Transverse colon (tissue), 4 donors: ENCODE results near the gene PCNX2. TPM values are rescaled to one million over a fixed set of nuclear protein-coding genes. Genes with fewer than 3 reads are reported as not detected.

ENCODE experiments used
- DNase-seq: peaks from one replicate; pipeline ENCODE4 v3.0.0-alpha.2; 2019
- H3K27ac ChIP-seq, 4 donors: fragments of 200-600 bp; sonication (generic); 2 replicates each; pipeline ENCODE4 v1.5.1; 2016 to 2018; ENCODE audit warnings: inconsistent platforms in 4 of 4
- H3K27me3 ChIP-seq: fragments of 200-600 bp; sonication (generic); 2 replicates; pipeline ENCODE4 v1.5.1; 2017; ENCODE audit warnings: inconsistent platforms
- H3K36me3 ChIP-seq, 4 donors: fragments of 200-600 bp; sonication (generic); 2 replicates each; pipeline ENCODE4 v1.5.1; 2017 to 2019; ENCODE audit warnings: inconsistent platforms in 4 of 4
- H3K4me1 ChIP-seq, 4 donors: fragments of 200-600 bp; sonication (generic); 2 replicates each; pipeline ENCODE4 v1.5.1; 2017 to 2020; ENCODE audit warnings: inconsistent platforms in 4 of 4
- H3K4me3 ChIP-seq, 4 donors: fragments of 200-600 bp; sonication (generic); 1 replicate in 1 of 4; 2 replicates in 3 of 4; pipeline versions ENCODE4 v1.5.1 to v1.6.1; 2017 to 2019; ENCODE audit warnings: inconsistent platforms in 4 of 4
- H3K9me3 ChIP-seq, 2 donors: fragments of 200-600 bp; sonication (generic); 2 replicates each; pipeline ENCODE4 v1.5.1; 2017 to 2019; ENCODE audit warnings: inconsistent platforms in 2 of 2
- CTCF ChIP-seq, 5 experiments: fragments of 200-600 bp in 3 of 5; fragments of 450-650 bp in 2 of 5; sonication (generic) in 3 of 5; IDR thresholded peaks; 1 replicate in 2 of 5; 2 replicates in 3 of 5; pipeline ENCODE4 v1.5.1; 2016 to 2017; ENCODE audit warnings: antibody characterized with exemption in 5 of 5, inconsistent platforms in 3 of 5, mild to moderate bottlenecking in 2 of 5, moderate library complexity in 1 of 5
- EP300 ChIP-seq: sonication (generic); formaldehyde crosslinking; IDR thresholded peaks from one replicate; pipeline ENCODE4 v1.6.1; 2017; ENCODE audit warnings: antibody characterized with exemption, low read depth
- POLR2A ChIP-seq: fragments of 450-650 bp; IDR thresholded peaks from one replicate; pipeline ENCODE4 v1.6.1; 2016; ENCODE audit warnings: antibody characterized with exemption, mild to moderate bottlenecking, moderate library complexity
- POLR2AphosphoS5 ChIP-seq, 3 donors: sonication (generic); formaldehyde crosslinking; IDR thresholded peaks; one replicate each; pipeline ENCODE4 v1.6.1; 2016; ENCODE audit warnings: antibody characterized with exemption in 3 of 3
- WGBS, 2 donors: methylation state at CpG; one replicate each; pipeline ENCODE4 v1.1.5; 2018; ENCODE audit warnings: low coverage in 1 of 2; 5-methylcytosine and 5-hydroxymethylcytosine counted together
- in situ Hi-C, 4 donors: fragments of 200-750 bp; cut with MboI; loops; one replicate each; pipeline versions ENCODE4 v1.15.0 to v1.15.1; 2017; ENCODE audit warnings: low sequenced_read_pairs in 3 of 4, low pct_ligation_motif_present in 1 of 4, low pct_unique_long_range_greater_than_20kb in 1 of 4
- intact Hi-C: fragments of 100-400 bp; cut with DNase I; formaldehyde crosslinking; loops from one replicate; pipeline ENCODE4 v1.15.1; 2023; ENCODE audit warnings: low total_unique reads
- total RNA-seq, 4 donors: library from RNA; depleted of rRNA; stranded (reverse); fragments of >200 nt; gene quantifications; one replicate each; pipeline ENCODE4 v1.1.0, GENCODE V29; 2016

PCNX2 gene
- total RNA-seq, 4 donors from 2014 or later = 6.8 to 518 (median 11.8) TPM

GRCh38 chr1:232951180-232951579, 344.3 kb downstream of the PCNX2 start:
- H3K27ac ChIP-seq = peak overlapping the region; percentile 84 to 92 (median 88)
- no peak for TF ChIP-seq CTCF (IDR thresholded peaks at IDR 0.05)
- no peak for TF ChIP-seq POLR2AphosphoS5 (IDR thresholded peaks at IDR 0.05)
- no peak for TF ChIP-seq EP300
- no peak for TF ChIP-seq POLR2A
- DNase-seq = peak; percentile 39
- in situ Hi-C loops (loop anchor here in 3 of 4 donors (10.0 to 25.0 kb wide), 2 partner anchors 314 to 316 kb away; partner anchors contain the start of gene SIPA1L2 (in 3 of the 3)), intact Hi-C loops (no loop called here)
- H3K4me3 ChIP-seq = peak overlapping the region; percentile 69 to 95 (median 86)
- 7 to 11% methylated on average over 3 to 5 of the region's 5 CpGs for WGBS, 2 donors
- peaks cover 0 to under 1% (median 0%) of the 10 kb centered on the region in 4 donors for H3K36me3 ChIP-seq
- H3K9me3 ChIP-seq = no peaks in the 10 kb centered on the region
- peaks cover 0 to 31% (median 19%) of the 10 kb centered on the region in 4 donors for H3K4me1 ChIP-seq
- H3K27me3 ChIP-seq = no peaks in the 10 kb centered on the region

- peak; percentile 97 for DNase-seq
- peak within 1 kb of the TSS; percentile 84 to 92 (median 88) for H3K27ac ChIP-seq
- no peaks in the 10 kb centered on the region for H3K9me3 ChIP-seq
- intact Hi-C loops (no loop called here), in situ Hi-C loops (loop anchor here in 3 of 4 donors (10.0 to 25.0 kb wide), 2 partner anchors 313 to 316 kb away; partner anchors contain the start of gene SIPA1L2 (in 3 of the 3))
- WGBS, 2 donors = 0 to 1% methylated on average over 1 to 43 of the region's 56 CpGs
- peaks cover 0 to 31% (median 19%) of the 10 kb centered on the region in 4 donors for H3K4me1 ChIP-seq
- peak within 1 kb of the TSS; percentile 69 to 95 (median 86) for H3K4me3 ChIP-seq
- no peaks in the 10 kb centered on the region for H3K36me3 ChIP-seq
- no peaks in the 10 kb centered on the region for H3K27me3 ChIP-seq
- TF ChIP-seq EP300 (no peak), CTCF (IDR thresholded peaks at IDR 0.05) (peak in 3 of 5 experiments; percentile 17 to 42 (median 19)), POLR2AphosphoS5 (IDR thresholded peaks at IDR 0.05) (peak; percentile 25 to 71 (median 57)), POLR2A (peak; percentile 37)
Measured at GRCh38 chr1:232950197-232951176, 345.0 kb downstream of the PCNX2 start, which contains the start of gene NTPCR. TSS of gene NTPCR (plus strand) at chr1:232950611. CDS start at chr1:232950711, 100 bp downstream.

GRCh38 chr1:232949636-232950196, 345.8 kb downstream of the PCNX2 start:
- intact Hi-C loops = loop anchor here (10.0 kb wide), 1 partner anchor 1555 kb away; no protein-coding TSS in a partner anchor
- in situ Hi-C loops = loop anchor here in 3 of 4 donors (10.0 to 25.0 kb wide), 2 partner anchors 312 to 315 kb away; partner anchors contain the start of gene SIPA1L2 (in 3 of the 3)
- 66 to 76% methylated on average over 5 of the region's 5 CpGs for WGBS, 2 donors
- no peak for TF ChIP-seq POLR2A
- no peak for TF ChIP-seq POLR2AphosphoS5 (IDR thresholded peaks at IDR 0.05)
- no peak for TF ChIP-seq EP300
- no peak for TF ChIP-seq CTCF (IDR thresholded peaks at IDR 0.05)
- H3K4me1 ChIP-seq = peaks cover 0 to 31% (median 19%) of the 10 kb centered on the region in 4 donors
- peak overlapping the region; percentile 69 to 95 (median 86) for H3K4me3 ChIP-seq
- no peaks in the 10 kb centered on the region for H3K9me3 ChIP-seq
- H3K27ac ChIP-seq = peak overlapping the region; percentile 84 to 92 (median 88)
- no peaks in the 10 kb centered on the region for H3K36me3 ChIP-seq
- no peaks in the 10 kb centered on the region for H3K27me3 ChIP-seq
- DNase-seq = no peak

GRCh38 chr1:232944347-232944746, 351.2 kb downstream of the PCNX2 start:
- intact Hi-C loops = loop anchor here (10.0 kb wide), 1 partner anchor 1560 kb away; no protein-coding TSS in a partner anchor
- in situ Hi-C loops = no loop called here
- no peaks in the 10 kb centered on the region for H3K36me3 ChIP-seq
- H3K4me3 ChIP-seq = no peak overlapping the region
- no peak overlapping the region for H3K27ac ChIP-seq
- no peak for TF ChIP-seq EP300
- no peaks in the 10 kb centered on the region for H3K9me3 ChIP-seq
- DNase-seq = no peak
- H3K4me1 ChIP-seq = no peaks in the 10 kb centered on the region
- 69 to 80% methylated on average over 4 to 5 of the region's 5 CpGs for WGBS, 2 donors
- no peaks in the 10 kb centered on the region for H3K27me3 ChIP-seq
